Right renal cortex interstitium (tissue), 3 donors: ENCODE measurements around the gene BUD31. TPM values are rescaled to one million over a fixed set of nuclear protein-coding genes. Genes with fewer than 3 reads are reported as not detected.
"Not testable (repeated sequence)": the region's sequence is repeated elsewhere in the genome, so short reads cannot be mapped to it uniquely, and the experiment has no call there.

Source experiments
- DNase-seq, 3 donors: peaks; one replicate each; pipeline ENCODE4 v3.0.0-alpha.2; 2013; ENCODE audit warnings: low read depth in 3 of 3, low spot score in 2 of 3
- polyA plus RNA-seq, 3 donors: library from polyadenylated mRNA; unstranded; fragments of 120-200 nt; gene quantifications; one replicate each; pipeline ENCODE4 v1.2.1, GENCODE V29; 2013; ENCODE audit not compliant: insufficient read length in 3 of 3

The BUD31 gene
- polyA plus RNA-seq, 3 donors = 104 to 109 (median 107) TPM

GRCh38 chr7:99396418-99397296, 12.1 kb upstream of the BUD31 start:
- no peak for DNase-seq

- DNase-seq = no peak
Measured at GRCh38 chr7:99397297-99397983, 11.3 kb upstream of the BUD31 start.

- DNase-seq = no peak
Measured at GRCh38 chr7:99398891-99399445, 9.8 kb upstream of the BUD31 start.

- no peak for DNase-seq
Measured at GRCh38 chr7:99399597-99399996, 9.2 kb upstream of the BUD31 start.

- no peak for DNase-seq
Measured at GRCh38 chr7:99402854-99403253, 5.9 kb upstream of the BUD31 start.

GRCh38 chr7:99403764-99404163, 5.0 kb upstream of the BUD31 start:
- no peak for DNase-seq

- no peak for DNase-seq
Measured at GRCh38 chr7:99404235-99404976, 4.4 kb upstream of the BUD31 start.

GRCh38 chr7:99404977-99405320, 3.8 kb upstream of the BUD31 start:
- DNase-seq = no peak

GRCh38 chr7:99406557-99406956, 2.2 kb upstream of the BUD31 start:
- no peak for DNase-seq

GRCh38 chr7:99407872-99408378, 844 bp upstream of the BUD31 start:
- DNase-seq = peak in 1 of 3 donors; percentile 7

- DNase-seq = no peak
Measured at GRCh38 chr7:99409192-99409572, 413 bp downstream of the BUD31 start.

- DNase-seq = no peak
Measured at GRCh38 chr7:99409806-99410205, 1.0 kb downstream of the BUD31 start.

GRCh38 chr7:99410635-99411034, 1.9 kb downstream of the BUD31 start:
- no peak for DNase-seq

- DNase-seq = not testable (repeated sequence)
Measured at GRCh38 chr7:99415513-99416127, 6.9 kb downstream of the BUD31 start.

GRCh38 chr7:99418260-99418659, 9.5 kb downstream of the BUD31 start:
- no peak for DNase-seq

- DNase-seq = no peak
Measured at GRCh38 chr7:99419323-99420021, 10.7 kb downstream of the BUD31 start.

GRCh38 chr7:99420213-99420612, 11.4 kb downstream of the BUD31 start:
- DNase-seq = no peak

GRCh38 chr7:99420986-99421385, 12.2 kb downstream of the BUD31 start:
- no peak for DNase-seq

- DNase-seq = no peak
Measured at GRCh38 chr7:99422186-99422585, 13.4 kb downstream of the BUD31 start.

- no peak for DNase-seq
Measured at GRCh38 chr7:99422625-99423024, 13.9 kb downstream of the BUD31 start.
